ENCODE measurements around the gene SLC34A1. TPM values are rescaled to one million over a fixed set of nuclear protein-coding genes. Genes with fewer than 3 reads are reported as not detected.

The SLC34A1 gene
- total and polyA plus RNA-seq, 2 of the 13 experiments (the other 11 are each of a cell fraction or from before 2014, with no cell fraction given) = 0.03 to 0.20 TPM

GRCh38 chr5:177390363-177391300 lies 6.4 kb downstream of the SLC34A1 start (continued):
- TF ChIP-seq ATF7-NPFF (CRISPR knock-in tag; IDR thresholded peaks at IDR 0.05; ENCODE audit: low read depth) (no peak), FOXO4 (CRISPR knock-in tag; conservative IDR thresholded peaks at IDR 0.05) (no peak), TBL1XR1 (IDR thresholded peaks at IDR 0.05; ENCODE audit: borderline replicate concordance, low read length, partially characterized antibody) (no peak), ZNF674 (CRISPR knock-in tag; IDR thresholded peaks at IDR 0.05; ENCODE audit: low read depth) (no peak), HOXD1 (CRISPR knock-in tag; IDR thresholded peaks at IDR 0.05) (no peak), ARNT (IDR thresholded peaks at IDR 0.05) (no peak), GFI1 (CRISPR knock-in tag; IDR thresholded peaks at IDR 0.05; ENCODE audit: borderline replicate concordance) (no peak), NFKBIZ (CRISPR knock-in tag; IDR thresholded peaks at IDR 0.05) (no peak), ZKSCAN8 (CRISPR knock-in tag; IDR thresholded peaks at IDR 0.05; ENCODE audit: borderline replicate concordance) (no peak), REL (CRISPR knock-in tag; conservative IDR thresholded peaks at IDR 0.05) (no peak), ZSCAN31 (CRISPR knock-in tag; IDR thresholded peaks at IDR 0.05; ENCODE audit: low read depth) (no peak), ATRX (CRISPR knock-in tag; IDR thresholded peaks at IDR 0.05; ENCODE audit: borderline replicate concordance) (no peak), ZNF792 (CRISPR knock-in tag; IDR thresholded peaks at IDR 0.05) (peak; percentile 83; the same call in 1 of the 2 replicates), ZNF230 (CRISPR knock-in tag; IDR thresholded peaks at IDR 0.05) (no peak), PCBP2 (optimal IDR thresholded peaks at IDR 0.05; ENCODE audit: low read depth, low read length, poor library complexity, severe bottlenecking) (no peak), MED8 (CRISPR knock-in tag; IDR thresholded peaks at IDR 0.05; ENCODE audit: insufficient replicate concordance) (no peak), ATF6 (CRISPR knock-in tag; conservative IDR thresholded peaks at IDR 0.05) (no peak), FOSL2 (CRISPR knock-in tag; IDR thresholded peaks at IDR 0.05) (peak; percentile 34; the same call in 1 of the 2 replicates)
